NCI-H1417 (cell line): Measurements from ENCODE around the gene NT5C1B.

ENCODE experiments used
- DNase-seq, 3 experiments: peaks; one replicate each; lab custom pipeline; 2025; lab: John Stamatoyannopoulos, UW

The NT5C1B gene

GRCh38 chr2:18551169-18551568, 38.2 kb downstream of the NT5C1B start:
- peak in 1 of 3 experiments; percentile 10 for DNase-seq

- no peak for DNase-seq
These were observed 38.9 kb downstream of the NT5C1B start for GRCh38 chr2:18550433-18550832.

- no peak for DNase-seq
These were observed 40.3 kb downstream of the NT5C1B start for GRCh38 chr2:18549083-18549482.

GRCh38 chr2:18548621-18549020, 40.7 kb downstream of the NT5C1B start:
- no peak for DNase-seq

- peak in 2 of 3 experiments; percentile 72 to 87 for DNase-seq
These were observed 42.8 kb downstream of the NT5C1B start for GRCh38 chr2:18546567-18546966.

- DNase-seq: no peak
These were observed 44.0 kb downstream of the NT5C1B start for GRCh38 chr2:18545384-18545783.

- no peak for DNase-seq
These were observed 45.2 kb downstream of the NT5C1B start for GRCh38 chr2:18544171-18544570.

GRCh38 chr2:18540872-18541271, 48.5 kb downstream of the NT5C1B start:
- no peak for DNase-seq

- no peak for DNase-seq
These were observed 52.7 kb downstream of the NT5C1B start for GRCh38 chr2:18536697-18537096.

GRCh38 chr2:18536100-18536499, 53.3 kb downstream of the NT5C1B start:
- DNase-seq: peak in 2 of 3 experiments; percentile 72 to 93

GRCh38 chr2:18531194-18531593, 58.2 kb downstream of the NT5C1B start:
- DNase-seq: no peak

- DNase-seq: peak in 2 of 3 experiments; percentile 24 to 57
These were observed 61.5 kb downstream of the NT5C1B start for GRCh38 chr2:18527822-18528221.

GRCh38 chr2:18527326-18527725, 62.0 kb downstream of the NT5C1B start:
- DNase-seq: peak in 2 of 3 experiments; percentile 42 to 76

GRCh38 chr2:18526429-18526828, 62.9 kb downstream of the NT5C1B start:
- DNase-seq: no peak

GRCh38 chr2:18525852-18526251, 63.5 kb downstream of the NT5C1B start:
- DNase-seq: no peak

- DNase-seq: no peak
These were observed 64.1 kb downstream of the NT5C1B start for GRCh38 chr2:18525236-18525635.

GRCh38 chr2:18522484-18523146, 66.8 kb downstream of the NT5C1B start:
- DNase-seq: no peak

GRCh38 chr2:18520451-18521425, 68.6 kb downstream of the NT5C1B start:
- peak; percentile 52 to 93 (median 81) for DNase-seq

GRCh38 chr2:18519914-18520450, 69.4 kb downstream of the NT5C1B start:
- no peak for DNase-seq

GRCh38 chr2:18518116-18519111, 71.0 kb downstream of the NT5C1B start:
- DNase-seq: no peak

GRCh38 chr2:18517386-18517785, 72.0 kb downstream of the NT5C1B start:
- DNase-seq: no peak
